AG04450 (cell line): ENCODE measurements around the gene GBX1. TPM values are rescaled to one million over a fixed set of nuclear protein-coding genes. Genes with fewer than 3 reads are reported as not detected.

Experiments used
- CTCF ChIA-PET: fragments of 300-600, 350-600 bp; formaldehyde crosslinking; extraction: SDS; loops from one replicate; lab custom pipeline; 2022; ENCODE audit warnings: antibody characterized with exemption, inconsistent platforms; lab: Charles Lee
- POLR2A ChIA-PET: fragments of 350-600 bp; formaldehyde crosslinking; extraction: SDS; loops from one replicate; lab custom pipeline; 2021; ENCODE audit warnings: antibody characterized with exemption, inconsistent platforms; lab: Yijun Ruan, JAX
- DNase-seq: peaks from one replicate; pipeline ENCODE4 v3.0.0-alpha.2; 2011; ENCODE audit warnings: low read depth, low spot score
- H3K27ac ChIP-seq: one replicate; pipeline ENCODE4 v1.5.1; 2012; ENCODE audit warnings: low read depth, low read length, control low read depth
- H3K27me3 ChIP-seq: one replicate; pipeline ENCODE4 v1.6.0; 2012; ENCODE audit warnings: low read length; ENCODE audit not compliant: control insufficient read depth, insufficient read depth
- H3K4me3 ChIP-seq: 2 replicates; pipeline ENCODE4 v1.5.1; 2011; ENCODE audit warnings: mild to moderate bottlenecking, low read depth, low read length, control low read depth
- H3K9me3 ChIP-seq: 2 replicates; pipeline ENCODE4 v1.5.1; 2012; ENCODE audit warnings: low read length; ENCODE audit not compliant: control insufficient read depth, insufficient read depth
- CTCF ChIP-seq: IDR thresholded peaks from 2 replicates; pipeline ENCODE4 v1.5.1; 2011; ENCODE audit warnings: low read depth, low read length, control low read depth, inconsistent platforms
- polyA plus RNA-seq: library from polyadenylated mRNA; depleted of rRNA; stranded (reverse); fragments of >200 nt; gene quantifications from 2 replicates; pipeline ENCODE4 v1.2.3, GENCODE V29; 2011

GBX1 gene
- polyA plus RNA-seq, 1 experiment: not detected

- ChIA-PET POLR2A (no interaction called here), CTCF (interaction anchor here (1.4 kb wide), 1 partner anchor 33 kb away, joined by 5 read pairs; no protein-coding TSS in a partner anchor)
- H3K9me3 ChIP-seq: no peaks in the 10 kb centered on the region
- no peak for DNase-seq
- H3K4me3 ChIP-seq: no peak overlapping the region
- no peak overlapping the region for H3K27ac ChIP-seq
- H3K27me3 ChIP-seq: peaks cover 23% of the 10 kb centered on the region
- no peak for TF ChIP-seq CTCF
Measured at GRCh38 chr7:151211155-151211772, 43.8 kb upstream of the GBX1 start.

- POLR2A ChIA-PET: interaction anchor here (0.7 kb wide), 1 partner anchor 1912 kb away, joined by 3 read pairs; no protein-coding TSS in a partner anchor
- TF ChIP-seq CTCF: no peak
- no peak for DNase-seq
- CTCF ChIA-PET: interaction anchor here (0.7 to 0.9 kb wide), 2 partner anchors 34 to 86 kb away, joined by 3 to 4 read pairs; no protein-coding TSS in a partner anchor
- Histone ChIP-seq H3K27ac (no peak within 1 kb of the TSS), H3K27me3 (peaks cover 32% of the 10 kb centered on the region), H3K9me3 (no peaks in the 10 kb centered on the region), H3K4me3 (no peak within 1 kb of the TSS)
Measured at GRCh38 chr7:151210087-151210854, 42.8 kb upstream of the GBX1 start, which contains the start of gene H2BK1. H2BK1 (minus strand) TSS chr7:151210488; CDS start chr7:151210318, 170 bp downstream.

GRCh38 chr7:151209588-151209987 is 42.1 kb upstream of the GBX1 start:
- Histone ChIP-seq H3K9me3 (peaks cover 1% of the 10 kb centered on the region; the same call in 1 of the 2 replicates), H3K27ac (no peak overlapping the region), H3K27me3 (peaks cover 37% of the 10 kb centered on the region), H3K4me3 (no peak overlapping the region)
- no peak for TF ChIP-seq CTCF
- DNase-seq: no peak
- ChIA-PET POLR2A (no interaction called here), CTCF (no interaction called here)

GRCh38 chr7:151208253-151208862 is 40.9 kb upstream of the GBX1 start:
- ChIA-PET POLR2A (no interaction called here), CTCF (no interaction called here)
- H3K9me3 ChIP-seq: peaks cover 2% of the 10 kb centered on the region; the same call in 1 of the 2 replicates
- peaks cover 46% of the 10 kb centered on the region for H3K27me3 ChIP-seq
- DNase-seq: no peak
- no peak for TF ChIP-seq CTCF
- H3K4me3 ChIP-seq: no peak overlapping the region
- H3K27ac ChIP-seq: no peak overlapping the region
